ENCODE results near the gene KCNA3. TPM values are rescaled to one million over a fixed set of nuclear protein-coding genes. Genes with fewer than 3 reads are reported as not detected.

KCNA3 gene
- total and polyA plus RNA-seq, 2 of the 8 experiments (the other 6 are each of a cell fraction or from before 2014, with no cell fraction given) = 0.95 to 1.1 TPM

DNA sequence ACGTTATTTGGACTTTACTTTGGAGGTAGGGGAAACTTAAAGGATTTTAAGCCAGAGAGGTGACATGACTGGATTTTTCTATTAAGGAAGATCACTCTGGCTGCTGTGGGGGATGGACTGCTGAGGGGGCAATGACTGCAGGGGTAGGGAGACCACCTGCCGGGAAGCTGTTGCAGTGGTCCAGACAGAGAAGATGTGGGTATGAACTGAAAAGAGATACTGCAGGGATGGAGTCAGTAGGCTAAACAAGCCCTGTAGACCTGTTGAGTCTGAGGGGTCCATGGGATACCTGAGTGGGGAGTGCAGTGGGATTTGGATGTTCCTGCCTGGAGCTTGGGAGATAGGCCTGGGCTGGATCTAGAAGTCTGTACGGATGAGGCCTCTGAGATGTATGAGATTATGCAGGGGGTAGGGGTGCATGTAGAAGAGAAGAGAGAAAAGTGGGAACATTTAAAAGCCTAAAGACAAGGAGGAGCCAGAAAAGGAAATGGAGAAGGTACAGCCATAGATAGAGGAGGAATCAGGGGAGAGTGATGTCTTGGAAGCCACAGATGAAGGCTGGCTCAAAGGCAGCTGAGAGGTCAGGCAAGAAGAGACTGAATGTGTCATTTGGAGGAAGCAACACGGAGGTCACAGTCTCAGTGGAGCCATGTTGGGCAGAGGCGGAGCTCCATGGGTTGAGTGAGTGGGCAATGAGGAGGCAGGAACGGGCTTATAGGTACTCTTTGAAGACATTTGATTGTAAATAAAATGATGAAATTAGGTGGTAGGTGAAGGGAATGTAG, 42.7 kb downstream of the KCNA3 start:
- Histone ChIP-seq H3K4ac (replicated peaks; ENCODE audit: insufficient read length, low read depth, low read length) (no peak overlapping the region), H3K56ac (replicated peaks; ENCODE audit: insufficient read length, low read depth, low read length) (no peak overlapping the region), H3K79me1 (ENCODE audit: low read depth, low read length) (no peaks in the 10 kb centered on the region), H3K27me3 (replicated peaks in 1 of 4; ENCODE audit: control insufficient read depth in 3 of 4, extremely low read depth in 1 of 4, insufficient read depth in 3 of 4, low read length in 3 of 4) (peaks cover 0 to 8% (median 0%) of the 10 kb centered on the region in 4 experiments; a peak in 1 of 7 replicates), H3K4me2 (ENCODE audit: insufficient read depth in 1 of 2, low read depth in 2 of 2, low read length in 2 of 2) (no peak overlapping the region), H2AFZ (ENCODE audit: low read length) (no peak overlapping the region), H3K4me1 (replicated peaks in 1 of 4; ENCODE audit: control insufficient read depth in 3 of 4, insufficient read depth in 4 of 4, low read length in 3 of 4) (no peaks in the 10 kb centered on the region), H2BK12ac (ENCODE audit: low read depth, low read length) (no peak overlapping the region), H4K5ac (ENCODE audit: insufficient read length, low read depth, low read length) (no peak overlapping the region), H4K20me1 (replicated peaks in 1 of 2; ENCODE audit: control insufficient read depth in 1 of 2, insufficient read depth in 2 of 2, low read length in 2 of 2) (no peaks in the 10 kb centered on the region), H3K79me2 (ENCODE audit: control insufficient read depth in 1 of 2, insufficient read depth in 2 of 2, low read length in 2 of 2) (no peaks in the 10 kb centered on the region), H3K27ac (ENCODE audit: low read depth, low read length) (no peak overlapping the region), H2BK15ac (ENCODE audit: low read length) (no peak overlapping the region), H3K9ac (replicated peaks in 1 of 4; ENCODE audit: extremely low read depth in 1 of 4, low read depth in 3 of 4, low read length in 3 of 4) (no peak overlapping the region), H3K4me3 (ENCODE audit: extremely low read depth in 1 of 4, insufficient read depth in 2 of 4, low read depth in 3 of 4, low read length in 4 of 4) (no peak overlapping the region), H3K14ac (ENCODE audit: insufficient read length) (no peak overlapping the region), H4K8ac (ENCODE audit: extremely low read depth, insufficient read depth, low read length) (no peak overlapping the region), H2BK120ac (replicated peaks; ENCODE audit: low read depth, low read length) (no peak overlapping the region), H2AK5ac (ENCODE audit: low read depth, low read length) (no peak overlapping the region), H3K18ac (ENCODE audit: extremely low read depth, low read length) (no peak overlapping the region), H3K36me3 (ENCODE audit: control insufficient read depth in 2 of 4, insufficient read depth in 4 of 4, low read length in 3 of 4) (no peaks in the 10 kb centered on the region), H3K23ac (ENCODE audit: insufficient read length) (no peak overlapping the region), H2BK5ac (ENCODE audit: low read depth, low read length) (no peak overlapping the region), H2BK20ac (ENCODE audit: low read length) (no peak overlapping the region), H3K23me2 (ENCODE audit: low read depth, low read length) (no peaks in the 10 kb centered on the region), H4K91ac (replicated peaks; ENCODE audit: insufficient read length, low read length) (no peak overlapping the region), H3K9me3 (ENCODE audit: insufficient read depth in 2 of 2, low read depth in 1 of 2, low read length in 1 of 2) (no peaks in the 10 kb centered on the region)
- 93% methylated on average over 6 of the region's 6 CpGs; no CpG with 5 or more reads in 1 of the 2 experiments for WGBS, 2 experiments (ENCODE audit: extremely low coverage in 1 of 2, insufficient coverage in 1 of 2, insufficient read length in 1 of 2, insufficient replicate concordance in 2 of 2, low coverage in 1 of 2, low lambda C conversion rate in 2 of 2, missing lambda C conversion rate in 1 of 2)
- CTCF ChIA-PET (ENCODE audit: partially characterized antibody) = interaction anchor here (0.6 to 5.0 kb wide), 9 partner anchors 9 to 368 kb away, joined by 3 to 72 read pairs (median 4); no protein-coding TSS in a partner anchor
- DNase-seq (ENCODE audit: low read depth in 1 of 2, low spot score in 2 of 2) = no peak
- POLR2A ChIA-PET (ENCODE audit: partially characterized antibody) = no interaction called here
- FAIRE-seq = no peak
- TF ChIP-seq SRF (IDR thresholded peaks at IDR 0.05; ENCODE audit: low read depth, low read length) = no peak
- TF ChIP-seq RFX5 (IDR thresholded peaks at IDR 0.05; ENCODE audit: borderline replicate concordance, low read depth, low read length) = no peak
- TF ChIP-seq JUND (IDR thresholded peaks at IDR 0.05; ENCODE audit: low read length) = no peak
